PC-3 (cell line): ENCODE results near the gene KCNQ5.

Experiments used
- CTCF ChIP-seq: fragments of 300-600 bp; sonication (generic); conservative IDR thresholded peaks from 2 replicates; pipeline ENCODE4 v1.5.1; 2017; ENCODE audit warnings: antibody characterized with exemption, low read depth, mild to moderate bottlenecking, low read length
- EZH2 ChIP-seq: fragments of 300-600 bp; sonication (generic); IDR thresholded peaks from one replicate; pipeline ENCODE4 v1.6.1; 2017; ENCODE audit warnings: antibody characterized with exemption, mild to moderate bottlenecking, low read length; ENCODE audit not compliant: unreplicated experiment
- EZH2phosphoT487 ChIP-seq: fragments of 300-600 bp; sonication (generic); IDR thresholded peaks from 2 replicates; pipeline ENCODE4 v1.6.1; 2018; ENCODE audit warnings: mild to moderate bottlenecking, antibody characterized with exemption, low read length, borderline replicate concordance

GRCh38 chr6:72954716-72955115 lies 332.9 kb downstream of the KCNQ5 start:
- no peak for TF ChIP-seq CTCF
- no peak for TF ChIP-seq EZH2phosphoT487
- no peak for TF ChIP-seq EZH2
